Neural crest cell (in vitro differentiated cells): Measurements from ENCODE around the gene PLEKHB2. TPM values are rescaled to one million over a fixed set of nuclear protein-coding genes. Genes with fewer than 3 reads are reported as not detected.
"Not testable (repeated sequence)": the region's sequence is repeated elsewhere in the genome, so short reads cannot be mapped to it uniquely, and the experiment has no call there.

Experiments
- DNase-seq: peaks from one replicate; pipeline ENCODE4 v3.0.0; 2021; ENCODE audit warnings: low read depth, mixed read lengths, low spot score
- H3K27ac Mint-ChIP-seq: one replicate; pipeline ENCODE4 v1.8.0; 2021; ENCODE audit warnings: mild to moderate bottlenecking, mixed read lengths; ENCODE audit not compliant: unreplicated experiment
- H3K27me3 Mint-ChIP-seq: 2 replicates; pipeline ENCODE4 v1.8.0; 2021; ENCODE audit warnings: low read depth, mild to moderate bottlenecking, mixed read lengths
- H3K36me3 Mint-ChIP-seq: 2 replicates; pipeline ENCODE4 v1.8.0; 2021; ENCODE audit warnings: low read depth, mild to moderate bottlenecking, mixed read lengths
- H3K4me1 Mint-ChIP-seq: 2 replicates; pipeline ENCODE4 v1.8.0; 2021; ENCODE audit warnings: mixed read lengths
- H3K4me3 Mint-ChIP-seq: one replicate; pipeline ENCODE4 v1.8.0; 2021; ENCODE audit warnings: mild to moderate bottlenecking, mixed read lengths
- H3K9me3 Mint-ChIP-seq: 2 replicates; pipeline ENCODE4 v1.8.0; 2021; ENCODE audit warnings: mixed read lengths
- CTCF ChIP-seq: fragments of 200-600 bp; sonication (generic); conservative IDR thresholded peaks from 2 replicates; pipeline ENCODE4 v1.5.0; 2021; ENCODE audit warnings: antibody characterized with exemption, mild to moderate bottlenecking
- total RNA-seq: library from RNA; stranded (reverse); gene quantifications from 2 replicates; pipeline ENCODE4 v1.2.1, GENCODE V29; 2021

Gene PLEKHB2
- total RNA-seq, 1 donor from 2014 or later: 44.9 TPM

- Mint-ChIP-seq H3K27me3 (no peaks in the 10 kb centered on the region), H3K4me1 (no peaks in the 10 kb centered on the region), H3K27ac (no peak overlapping the region), H3K9me3 (no peaks in the 10 kb centered on the region), H3K36me3 (peaks cover 7% of the 10 kb centered on the region), H3K4me3 (no peak overlapping the region)
- DNase-seq: no peak
- no peak for TF ChIP-seq CTCF
Observed at GRCh38 chr2:131148426-131148825, 43.3 kb downstream of the PLEKHB2 start.

- DNase-seq, H3K4me1 Mint-ChIP-seq, H3K9me3 Mint-ChIP-seq, H3K27ac Mint-ChIP-seq, H3K4me3 Mint-ChIP-seq, H3K36me3 Mint-ChIP-seq, H3K27me3 Mint-ChIP-seq: not testable (repeated sequence)
Observed at GRCh38 chr2:131150109-131150508, 45.0 kb downstream of the PLEKHB2 start.

GRCh38 chr2:131151398-131151797 lies 46.3 kb downstream of the PLEKHB2 start:
- Mint-ChIP-seq H3K27ac (no peak overlapping the region), H3K4me3 (no peak overlapping the region), H3K36me3 (peaks cover 4% of the 10 kb centered on the region), H3K4me1 (peaks cover 5% of the 10 kb centered on the region), H3K27me3 (no peaks in the 10 kb centered on the region), H3K9me3 (no peaks in the 10 kb centered on the region)
- DNase-seq: no peak
- TF ChIP-seq CTCF: no peak

GRCh38 chr2:131152074-131152473 lies 46.9 kb downstream of the PLEKHB2 start:
- H3K36me3 Mint-ChIP-seq: peaks cover 4% of the 10 kb centered on the region
- H3K27me3 Mint-ChIP-seq: no peaks in the 10 kb centered on the region
- H3K27ac Mint-ChIP-seq: no peak overlapping the region
- no peaks in the 10 kb centered on the region for H3K9me3 Mint-ChIP-seq
- H3K4me1 Mint-ChIP-seq: peaks cover 5% of the 10 kb centered on the region
- DNase-seq: no peak
- no peak overlapping the region for H3K4me3 Mint-ChIP-seq
- TF ChIP-seq CTCF: no peak

GRCh38 chr2:131153529-131153928 lies 48.4 kb downstream of the PLEKHB2 start:
- no peak overlapping the region for H3K4me3 Mint-ChIP-seq
- H3K27me3 Mint-ChIP-seq: no peaks in the 10 kb centered on the region
- H3K4me1 Mint-ChIP-seq: peaks cover 5% of the 10 kb centered on the region
- H3K36me3 Mint-ChIP-seq: peaks cover 4% of the 10 kb centered on the region
- no peak for DNase-seq
- H3K9me3 Mint-ChIP-seq: no peaks in the 10 kb centered on the region
- no peak for TF ChIP-seq CTCF
- no peak overlapping the region for H3K27ac Mint-ChIP-seq

GRCh38 chr2:131154071-131154531 lies 49.0 kb downstream of the PLEKHB2 start:
- Mint-ChIP-seq H3K4me3 (no peak overlapping the region), H3K4me1 (peaks cover 5% of the 10 kb centered on the region), H3K9me3 (no peaks in the 10 kb centered on the region), H3K36me3 (peaks cover 4% of the 10 kb centered on the region), H3K27me3 (no peaks in the 10 kb centered on the region), H3K27ac (peak overlapping the region; percentile 86)
- peak; percentile 89 for TF ChIP-seq CTCF
- DNase-seq: peak; percentile 61
